Esophagus squamous epithelium (tissue), 4 donors: Measurements from ENCODE around the gene C1RL.

Source experiments
- POLR2A ChIP-seq, 4 donors: fragments of 450-650 bp; IDR thresholded peaks; one replicate each; pipeline ENCODE4 v1.6.1; 2017; ENCODE audit warnings: antibody characterized with exemption in 4 of 4, mild to moderate bottlenecking in 4 of 4, moderate library complexity in 3 of 4
- TF ChIP-seq, protein P1 (sequence below), 6 experiments: fragments of 450-650 bp in 4 of 6; fragments of 200-600 bp in 2 of 6; sonication (generic) in 2 of 6; IDR thresholded peaks; one replicate each; pipeline ENCODE4 v1.5.1; 2016 to 2019; ENCODE audit warnings: antibody characterized with exemption in 6 of 6, mild to moderate bottlenecking in 4 of 6, moderate library complexity in 4 of 6

GRCh38 chr12:7150841-7151240 lies 41.8 kb upstream of the C1RL start:
- TF ChIP-seq, protein P1, sequence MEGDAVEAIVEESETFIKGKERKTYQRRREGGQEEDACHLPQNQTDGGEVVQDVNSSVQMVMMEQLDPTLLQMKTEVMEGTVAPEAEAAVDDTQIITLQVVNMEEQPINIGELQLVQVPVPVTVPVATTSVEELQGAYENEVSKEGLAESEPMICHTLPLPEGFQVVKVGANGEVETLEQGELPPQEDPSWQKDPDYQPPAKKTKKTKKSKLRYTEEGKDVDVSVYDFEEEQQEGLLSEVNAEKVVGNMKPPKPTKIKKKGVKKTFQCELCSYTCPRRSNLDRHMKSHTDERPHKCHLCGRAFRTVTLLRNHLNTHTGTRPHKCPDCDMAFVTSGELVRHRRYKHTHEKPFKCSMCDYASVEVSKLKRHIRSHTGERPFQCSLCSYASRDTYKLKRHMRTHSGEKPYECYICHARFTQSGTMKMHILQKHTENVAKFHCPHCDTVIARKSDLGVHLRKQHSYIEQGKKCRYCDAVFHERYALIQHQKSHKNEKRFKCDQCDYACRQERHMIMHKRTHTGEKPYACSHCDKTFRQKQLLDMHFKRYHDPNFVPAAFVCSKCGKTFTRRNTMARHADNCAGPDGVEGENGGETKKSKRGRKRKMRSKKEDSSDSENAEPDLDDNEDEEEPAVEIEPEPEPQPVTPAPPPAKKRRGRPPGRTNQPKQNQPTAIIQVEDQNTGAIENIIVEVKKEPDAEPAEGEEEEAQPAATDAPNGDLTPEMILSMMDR (IDR thresholded peaks at IDR 0.05) = no peak
- TF ChIP-seq POLR2A (IDR thresholded peaks at IDR 0.05) = no peak
